D721Med (cell line): Measurements from ENCODE around the gene MBP.

Source experiments
- DNase-seq: peaks from one replicate; pipeline ENCODE4 v3.0.0; 2011; ENCODE audit warnings: low spot score; ENCODE audit not compliant: insufficient read length
- FAIRE-seq: peaks from 2 replicates; lab custom pipeline; 2011; peaks lifted over from hg19 to GRCh38; lab: Jason Lieb, UNC
- TF ChIP-seq, protein P1 (sequence below): IDR thresholded peaks from 2 replicates; pipeline ENCODE4 v1.5.1; 2012; ENCODE audit warnings: mild to moderate bottlenecking, control low read depth; ENCODE audit not compliant: insufficient read depth; ENCODE audit errors: missing control alignments

The MBP gene

DNA sequence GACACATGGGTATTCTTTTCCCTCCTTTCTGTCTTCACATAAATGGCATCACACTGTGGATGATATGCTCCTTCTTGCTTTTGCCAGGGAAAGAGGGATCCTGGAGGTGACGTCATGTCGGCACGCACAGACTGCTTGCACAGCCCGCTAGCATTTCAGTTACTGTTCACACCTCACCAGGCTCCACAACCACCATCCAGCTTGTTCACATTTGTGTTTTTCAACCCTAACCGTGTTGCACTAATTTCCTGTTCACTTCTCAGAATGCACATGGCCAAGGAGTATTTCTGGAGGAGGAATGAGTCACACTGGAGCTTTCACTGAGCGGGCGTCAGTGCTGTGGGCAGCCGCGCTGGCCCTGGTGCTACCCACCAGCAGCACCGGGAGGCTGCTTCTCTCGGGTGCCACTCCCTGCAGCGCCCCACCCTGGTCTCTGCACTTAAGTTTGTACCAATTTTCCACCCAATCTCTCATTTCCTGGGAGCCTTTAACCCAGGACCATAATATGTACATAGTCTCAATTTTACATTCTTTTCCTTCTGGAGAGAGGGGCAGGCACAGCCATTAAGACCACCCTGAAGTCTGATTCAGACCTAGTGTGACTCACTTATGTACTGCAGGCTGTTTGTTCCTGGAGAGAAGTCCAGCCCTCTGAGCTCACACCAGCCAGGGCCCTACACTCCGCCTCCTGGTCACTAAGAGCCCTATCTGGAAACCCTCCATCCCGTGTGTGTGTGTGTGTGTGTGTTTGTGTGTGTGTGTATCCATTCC, 65.1 kb downstream of the MBP start:
- DNase-seq (no peak), FAIRE-seq (no peak)
- TF ChIP-seq, protein P1, sequence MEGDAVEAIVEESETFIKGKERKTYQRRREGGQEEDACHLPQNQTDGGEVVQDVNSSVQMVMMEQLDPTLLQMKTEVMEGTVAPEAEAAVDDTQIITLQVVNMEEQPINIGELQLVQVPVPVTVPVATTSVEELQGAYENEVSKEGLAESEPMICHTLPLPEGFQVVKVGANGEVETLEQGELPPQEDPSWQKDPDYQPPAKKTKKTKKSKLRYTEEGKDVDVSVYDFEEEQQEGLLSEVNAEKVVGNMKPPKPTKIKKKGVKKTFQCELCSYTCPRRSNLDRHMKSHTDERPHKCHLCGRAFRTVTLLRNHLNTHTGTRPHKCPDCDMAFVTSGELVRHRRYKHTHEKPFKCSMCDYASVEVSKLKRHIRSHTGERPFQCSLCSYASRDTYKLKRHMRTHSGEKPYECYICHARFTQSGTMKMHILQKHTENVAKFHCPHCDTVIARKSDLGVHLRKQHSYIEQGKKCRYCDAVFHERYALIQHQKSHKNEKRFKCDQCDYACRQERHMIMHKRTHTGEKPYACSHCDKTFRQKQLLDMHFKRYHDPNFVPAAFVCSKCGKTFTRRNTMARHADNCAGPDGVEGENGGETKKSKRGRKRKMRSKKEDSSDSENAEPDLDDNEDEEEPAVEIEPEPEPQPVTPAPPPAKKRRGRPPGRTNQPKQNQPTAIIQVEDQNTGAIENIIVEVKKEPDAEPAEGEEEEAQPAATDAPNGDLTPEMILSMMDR = no peak

DNA sequence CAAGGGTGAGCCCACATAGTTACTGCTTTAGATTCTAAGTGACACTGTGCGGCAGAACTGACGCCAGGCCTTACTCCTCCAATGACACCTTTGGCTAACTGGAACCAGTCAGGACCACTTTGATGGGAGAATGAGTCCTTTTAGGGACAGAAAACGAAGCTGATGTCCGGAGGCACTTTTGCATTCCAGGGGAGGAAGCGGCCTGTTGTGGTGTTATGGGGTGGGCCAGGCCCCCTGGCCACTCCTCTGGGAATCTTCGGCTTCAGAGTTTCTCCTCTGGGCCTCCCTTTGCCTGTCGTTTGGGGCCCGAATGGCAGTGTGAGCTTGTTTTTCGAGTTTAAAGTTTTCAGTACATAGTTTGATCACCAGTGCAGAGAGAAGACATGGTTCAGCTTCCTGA, 65.9 kb downstream of the MBP start:
- TF ChIP-seq, protein P1 = no peak
- DNase-seq (no peak), FAIRE-seq (no peak)

DNA sequence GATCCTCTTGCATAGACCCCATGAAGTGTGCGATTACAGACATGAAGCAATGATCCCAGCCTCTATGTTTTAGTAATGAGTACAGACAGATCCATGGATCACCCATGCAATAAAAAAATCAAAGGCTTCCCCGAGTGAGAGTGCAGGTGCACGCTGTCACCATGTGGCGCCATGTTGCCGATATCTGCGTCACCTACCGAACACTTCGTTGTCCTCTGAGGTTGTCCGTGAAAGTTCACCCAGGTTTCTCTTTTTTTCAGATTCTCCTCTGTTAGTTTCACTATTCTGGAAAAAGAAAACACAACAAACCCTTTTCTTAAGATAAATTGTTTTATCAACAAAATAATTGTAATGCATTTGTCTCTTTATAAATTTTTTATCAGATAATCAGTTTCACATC, 66.5 kb downstream of the MBP start:
- FAIRE-seq = peak; percentile 89
- DNase-seq = no peak
- TF ChIP-seq, protein P1 = no peak

DNA sequence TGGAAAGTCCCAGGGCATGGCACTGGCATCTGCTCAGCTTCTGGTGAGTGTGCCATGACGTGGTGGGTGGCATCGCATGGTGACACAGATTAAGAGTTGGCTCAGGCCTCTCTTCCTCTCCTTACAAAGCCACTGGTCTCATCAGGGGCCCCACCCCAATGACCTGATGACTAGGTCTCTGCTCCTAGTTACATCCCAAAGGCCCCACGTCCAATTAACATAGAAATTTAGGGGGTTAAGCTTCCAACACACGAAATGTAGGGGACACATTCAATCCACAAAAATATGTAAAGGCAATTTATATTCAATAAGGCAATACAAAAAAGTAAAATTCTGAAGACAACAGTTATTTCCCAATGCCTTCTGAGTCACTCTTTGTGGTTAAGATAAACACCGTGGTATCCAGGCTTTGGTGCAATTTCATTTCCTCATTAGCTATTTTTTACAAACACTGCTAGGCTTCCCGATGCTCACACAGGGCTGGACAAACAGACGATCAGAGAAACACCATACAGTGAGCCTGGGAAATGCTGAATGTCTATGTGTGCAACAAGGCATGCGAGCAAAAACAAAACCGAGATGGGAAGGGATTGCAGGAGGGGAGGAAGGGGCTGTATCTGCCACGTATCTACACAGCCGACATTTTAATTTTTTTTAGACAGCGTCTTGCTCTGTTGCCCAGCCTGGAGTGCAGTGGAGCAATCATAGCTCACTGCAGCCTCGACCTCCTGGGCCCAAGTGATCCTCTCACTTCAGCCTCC, 67.2 kb downstream of the MBP start:
- DNase-seq = no peak
- FAIRE-seq = no peak
- TF ChIP-seq, protein P1 = no peak

DNA sequence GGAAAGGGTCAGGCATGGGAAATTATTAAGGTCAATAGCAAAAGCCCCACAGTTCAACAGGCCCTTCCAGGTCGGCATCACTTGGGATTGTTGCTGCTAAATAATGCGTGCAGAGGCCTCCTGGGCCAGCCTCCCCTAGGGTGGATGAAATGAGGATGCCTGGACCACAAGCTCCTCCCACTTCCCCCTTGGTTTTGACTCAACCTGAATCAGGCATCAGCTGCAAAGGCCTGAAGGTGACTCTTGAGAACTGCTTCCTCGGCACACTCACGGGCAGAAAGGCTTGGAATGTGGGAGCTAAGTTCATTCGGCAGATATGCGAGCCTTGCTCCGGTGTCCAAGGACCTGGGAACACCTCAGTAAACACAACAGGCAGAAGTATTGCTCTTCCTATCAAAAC, 69.3 kb downstream of the MBP start:
- FAIRE-seq (no peak), DNase-seq (no peak)

DNA sequence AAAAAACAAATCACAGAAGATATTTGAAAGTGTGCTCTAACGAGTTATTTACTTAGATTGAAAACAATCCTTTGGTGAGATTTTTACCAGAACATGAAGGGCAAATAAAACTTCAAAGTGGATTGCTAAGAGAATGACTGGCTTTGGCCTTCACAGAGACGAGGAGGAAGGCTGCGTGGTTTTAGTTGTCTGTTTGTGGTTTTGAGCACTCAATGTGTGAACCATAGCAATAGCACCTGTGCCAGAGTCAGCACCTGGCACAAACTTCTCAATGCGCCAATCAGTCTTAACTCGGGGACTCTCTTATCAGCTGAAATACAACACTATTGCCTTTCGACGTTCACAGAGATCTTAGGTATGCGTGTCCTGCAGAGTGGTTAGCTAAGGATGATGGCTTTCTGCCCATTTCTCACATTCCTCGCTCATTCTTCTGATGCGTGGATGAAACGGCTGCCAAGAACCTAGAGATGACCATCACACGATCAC, 70.0 kb downstream of the MBP start:
- DNase-seq (no peak), FAIRE-seq (peak; percentile 56)
- TF ChIP-seq, protein P1 = no peak

More for the DNA sequence above, 69.3 kb downstream of the MBP start:
- TF ChIP-seq, protein P1 = no peak

DNA sequence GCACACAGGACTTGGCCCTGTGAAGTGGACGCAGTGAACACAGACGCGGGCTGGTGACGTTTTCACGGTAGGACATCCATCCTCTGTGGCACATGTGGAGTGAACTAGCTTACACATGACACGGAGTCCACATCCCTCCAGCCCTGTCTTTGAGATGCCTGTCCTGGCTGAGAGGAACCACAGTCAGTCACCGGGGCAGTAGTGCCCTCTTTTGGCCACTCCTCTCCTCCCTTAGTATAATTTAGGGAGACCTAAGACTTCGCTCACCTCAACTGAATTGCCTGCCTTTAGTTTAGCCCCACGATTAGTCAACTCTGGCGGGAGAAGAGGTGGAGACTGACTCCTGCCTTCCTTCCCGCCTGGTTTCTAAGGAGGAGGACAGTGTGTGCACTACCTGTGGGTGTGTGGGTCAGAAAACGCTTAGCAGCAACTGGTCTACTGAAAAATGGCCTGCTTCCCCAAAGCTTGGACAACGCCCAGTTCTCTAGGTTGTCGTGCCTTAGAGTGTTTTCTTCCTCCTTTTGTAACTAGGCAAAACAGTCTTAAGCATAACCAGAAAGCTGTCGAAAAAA, 70.6 kb downstream of the MBP start:
- FAIRE-seq = no peak
- TF ChIP-seq, protein P1 = no peak
- no peak for DNase-seq
